Right ventricle myocardium superior (tissue), 1 donor: Measurements from ENCODE around the gene TOP3A. TPM values are rescaled to one million over a fixed set of nuclear protein-coding genes. Genes with fewer than 3 reads are reported as not detected.
A peak's percentile ranks its signal among the peaks of the same experiment; 100 is the strongest.
"Not testable (repeated sequence)": the region's sequence is repeated elsewhere in the genome, so short reads cannot be mapped to it uniquely, and the experiment has no call there.

Source experiments
- ATAC-seq: fragments of 200-7000 bp; cut with Tn5 transposase; one replicate; pipeline ENCODE4 v1.9.1; 2020; ENCODE audit warnings: mild to moderate bottlenecking; ENCODE audit not compliant: poor library complexity
- DNase-seq: peaks from one replicate; pipeline ENCODE4 v3.0.0-alpha.2; 2020
- intact Hi-C: fragments of 100-400 bp; cut with DNase I; formaldehyde crosslinking; loops from one replicate; pipeline ENCODE4 v1.11.2; 2022
- total RNA-seq: library from RNA; stranded (reverse); fragmentation: NEBNext Ultra II Directional; extraction: Animal tissue kit (Norgen Biotek cat#: 25700); gene quantifications from one replicate; pipeline ENCODE4 v1.2.1, GENCODE V29; 2021
- donor health status: DM: no; HTN: yes; CAD: no; lungs with severe emphysema.

TOP3A gene
- total RNA-seq, 1 donor from 2014 or later = 8.1 TPM

GRCh38 chr17:18324140-18325050 lies 9.6 kb upstream of the TOP3A start:
- ATAC-seq (no peak), DNase-seq (no peak)
- intact Hi-C loops = no loop called here

- intact Hi-C loops = no loop called here
- DNase-seq (no peak), ATAC-seq (no peak)
Observed at GRCh38 chr17:18323507-18324139, 8.8 kb upstream of the TOP3A start.

- intact Hi-C loops = no loop called here
- no peak for DNase-seq
- ATAC-seq = no peak
Observed at GRCh38 chr17:18323007-18323406, 8.2 kb upstream of the TOP3A start.

DNA sequence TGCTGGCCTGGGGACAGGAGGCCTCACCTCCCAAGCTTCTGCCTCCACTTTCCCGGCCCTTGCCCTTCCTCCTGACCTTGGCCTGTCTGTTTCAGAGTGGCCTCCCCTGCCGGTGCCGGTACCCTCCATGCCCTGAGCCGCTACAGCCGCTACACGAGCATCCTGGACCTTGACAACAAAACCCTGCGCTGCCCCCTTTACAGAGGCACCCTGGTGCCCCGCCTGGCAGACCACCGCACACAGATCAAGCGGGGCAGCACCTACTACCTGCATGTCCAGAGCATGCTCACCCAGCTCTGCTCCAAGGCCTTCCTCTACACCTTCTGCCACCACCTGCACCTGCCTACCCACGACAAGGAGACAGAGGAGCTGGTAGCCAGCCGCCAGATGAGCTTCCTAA lies 7.7 kb upstream of the TOP3A start:
- ATAC-seq (no peak), DNase-seq (no peak)
- intact Hi-C loops = no loop called here

GRCh38 chr17:18321309-18321708 lies 6.5 kb upstream of the TOP3A start:
- DNase-seq (no peak), ATAC-seq (no peak)
- intact Hi-C loops = no loop called here

DNA sequence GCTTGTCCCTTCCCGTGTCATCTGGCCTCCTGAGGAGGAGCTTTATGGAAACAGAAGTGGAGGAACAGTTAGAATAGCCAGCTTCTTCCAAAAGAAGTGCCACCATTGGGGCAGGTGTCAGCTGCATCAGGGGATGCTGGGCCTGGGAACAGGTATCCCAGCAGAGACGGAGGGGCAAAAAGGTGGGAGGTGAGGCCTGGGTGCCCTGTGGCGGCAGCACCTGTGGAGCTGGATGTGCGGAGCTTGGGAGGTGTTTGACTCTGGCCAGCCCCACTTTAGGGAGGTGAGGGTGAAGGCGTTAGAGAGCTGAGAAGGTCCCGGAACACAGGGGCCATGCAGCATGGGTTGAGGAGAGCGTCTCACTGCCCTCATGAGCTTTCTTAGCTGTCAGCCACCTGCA lies 5.5 kb upstream of the TOP3A start:
- no peak for DNase-seq
- no peak for ATAC-seq
- intact Hi-C loops = no loop called here

DNA sequence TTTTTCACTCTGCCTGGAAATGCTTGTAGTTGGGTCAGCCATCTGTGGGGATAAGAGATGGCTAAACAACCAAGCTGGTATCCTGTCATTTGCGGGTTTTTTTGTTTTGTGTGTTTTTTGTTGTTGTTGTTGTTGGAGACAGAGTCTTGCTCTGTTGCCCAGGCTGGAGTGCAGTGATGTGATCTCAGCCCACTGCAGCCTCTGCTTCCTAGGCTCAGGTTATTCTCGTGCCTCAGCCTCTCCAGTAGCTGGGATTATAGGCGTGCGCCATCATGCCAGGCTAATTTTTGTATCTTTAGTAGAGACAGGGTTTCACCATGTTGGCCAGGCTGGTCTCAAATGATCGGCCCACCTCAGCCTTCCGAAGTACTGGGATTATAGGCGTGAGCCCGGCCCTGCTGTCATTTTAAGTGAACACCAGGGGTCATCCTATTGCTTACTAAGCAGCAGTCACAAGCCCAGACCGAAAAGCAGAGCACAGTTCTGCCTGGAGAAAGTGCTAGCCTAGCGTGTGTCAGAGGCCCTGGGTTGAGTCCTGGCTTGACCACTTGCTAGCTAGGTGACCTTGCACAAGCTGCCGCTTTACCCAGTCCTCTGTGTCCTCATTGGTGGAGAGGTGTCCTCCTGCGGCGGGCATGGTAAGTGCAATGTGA lies 4.9 kb upstream of the TOP3A start:
- intact Hi-C loops = no loop called here
- ATAC-seq = peak; percentile 22
- no peak for DNase-seq

DNA sequence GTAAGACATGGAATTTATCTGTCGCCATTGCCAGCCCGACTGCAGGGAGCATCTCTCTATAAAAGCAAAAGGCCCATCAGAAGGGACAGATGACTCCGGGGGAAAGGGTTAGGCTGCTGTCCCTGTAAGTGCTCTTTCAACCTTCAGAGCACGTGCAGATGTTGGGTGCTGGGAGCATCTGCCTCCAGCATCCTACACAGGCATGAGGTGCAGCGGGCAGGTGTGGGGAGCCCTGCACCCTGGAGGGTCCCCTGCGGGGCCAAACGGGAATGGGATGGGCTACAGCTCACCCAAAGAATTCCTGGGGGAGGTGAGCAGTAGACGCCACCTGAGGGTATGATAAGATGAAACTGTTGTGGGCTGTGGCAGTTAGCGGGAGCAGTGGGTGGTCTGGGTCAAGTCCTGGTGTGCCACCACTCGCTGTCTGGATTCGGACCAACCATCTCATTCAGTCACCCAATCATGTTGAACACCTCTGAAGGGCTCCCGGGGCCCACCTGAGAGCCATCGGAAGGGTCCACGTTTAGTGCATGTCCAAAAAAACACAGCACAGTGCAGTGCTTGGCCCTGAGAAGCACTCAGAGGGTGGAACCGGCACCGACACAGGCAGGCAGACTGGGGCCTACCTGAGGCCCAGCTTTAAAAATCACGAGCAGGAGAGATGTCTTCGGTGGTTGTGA lies 4.1 kb upstream of the TOP3A start:
- intact Hi-C loops = no loop called here
- ATAC-seq (no peak), DNase-seq (no peak)

DNA sequence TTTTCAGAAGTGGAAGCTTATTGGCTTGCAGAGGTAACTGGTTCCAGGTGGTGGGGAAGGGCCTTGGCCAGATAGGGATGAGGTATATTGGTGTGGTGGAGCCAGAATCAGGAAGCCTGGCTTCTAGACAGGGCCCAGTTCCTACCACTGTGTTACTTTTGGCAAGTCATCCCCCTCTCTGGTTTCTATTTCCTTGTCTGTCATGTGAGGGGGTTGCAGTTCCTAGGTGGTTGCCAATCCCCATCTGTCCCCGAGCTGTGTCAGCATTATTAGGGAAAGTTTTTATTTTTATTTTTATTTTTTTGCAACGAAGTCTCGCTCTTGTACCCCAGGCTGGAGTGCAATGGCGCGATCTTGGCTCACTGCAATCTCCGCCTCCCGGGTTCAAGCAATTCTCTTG lies 3.3 kb upstream of the TOP3A start:
- intact Hi-C loops = no loop called here
- no peak for DNase-seq

GRCh38 chr17:18315961-18316360 lies 1.2 kb upstream of the TOP3A start:
- no peak for ATAC-seq
- intact Hi-C loops = no loop called here
- DNase-seq = no peak

More for the DNA sequence above, 3.3 kb upstream of the TOP3A start:
- ATAC-seq = no peak

- intact Hi-C loops = no loop called here
- no peak for ATAC-seq
- no peak for DNase-seq
Observed at GRCh38 chr17:18315562-18315922, 748 bp upstream of the TOP3A start.

GRCh38 chr17:18314059-18314730 lies 599 bp downstream of the TOP3A start:
- no peak for ATAC-seq
- no peak for DNase-seq
- intact Hi-C loops = no loop called here

- intact Hi-C loops = no loop called here
Observed at GRCh38 chr17:18309202-18309601, 5.6 kb downstream of the TOP3A start.

GRCh38 chr17:18303206-18303605 lies 11.6 kb downstream of the TOP3A start:
- ATAC-seq, intact Hi-C loops, DNase-seq: not testable (repeated sequence)

More at GRCh38 chr17:18309202-18309601, 5.6 kb downstream of the TOP3A start:
- ATAC-seq (no peak), DNase-seq (no peak)

- intact Hi-C loops = no loop called here
- ATAC-seq (no peak), DNase-seq (no peak)
Observed at GRCh38 chr17:18300725-18301480, 13.9 kb downstream of the TOP3A start.

- intact Hi-C loops, DNase-seq: not testable (repeated sequence)
Observed at GRCh38 chr17:18298061-18298460, 16.7 kb downstream of the TOP3A start.

DNA sequence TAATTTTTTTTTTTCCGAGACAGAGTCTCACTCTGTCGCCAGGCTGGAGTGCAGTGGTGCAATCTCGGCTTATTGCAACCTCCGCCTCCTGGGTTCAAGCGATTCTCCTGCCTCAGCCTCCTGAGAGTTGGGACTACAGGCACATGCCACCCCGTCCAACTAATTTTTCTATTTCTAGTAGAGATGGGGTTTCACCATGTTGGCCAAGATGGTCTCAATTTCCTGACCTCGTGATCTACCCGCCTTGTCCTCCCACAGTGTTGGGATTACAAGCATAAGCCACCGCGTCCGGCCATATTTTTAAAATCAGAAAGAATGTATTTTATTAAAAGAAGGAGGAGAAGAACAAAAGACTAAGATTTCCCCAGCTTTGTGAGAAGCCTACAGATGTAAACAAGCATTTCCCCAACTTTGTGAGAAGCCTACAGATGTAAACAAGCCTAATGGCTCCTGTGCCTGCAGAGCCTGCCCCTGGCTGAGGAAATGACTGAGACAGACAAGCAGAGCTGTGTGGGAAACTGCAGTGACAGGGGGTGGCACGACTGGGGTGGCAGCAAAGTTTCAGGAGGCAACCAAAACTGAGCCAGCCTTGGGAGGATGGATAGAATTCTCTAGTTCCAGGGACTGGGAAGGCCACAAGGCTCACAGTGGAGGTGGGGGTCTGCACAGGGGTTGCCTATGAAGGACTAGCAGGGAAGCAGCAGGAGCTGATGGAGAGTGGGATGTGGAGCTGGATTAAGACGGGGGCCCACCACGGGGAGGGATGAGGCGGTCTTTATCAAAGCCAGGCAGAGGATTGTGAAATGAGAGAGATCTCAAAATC lies 22.9 kb downstream of the TOP3A start:
- no peak for DNase-seq
- ATAC-seq = no peak
- intact Hi-C loops = no loop called here

More at GRCh38 chr17:18298061-18298460, 16.7 kb downstream of the TOP3A start:
- ATAC-seq = not testable (repeated sequence)
